Central memory CD8-positive, alpha-beta T cell (primary cell): ENCODE results near the gene ZNF768.
"Not testable (repeated sequence)": the region's sequence is repeated elsewhere in the genome, so short reads cannot be mapped to it uniquely, and the experiment has no call there.

Experiments
- ATAC-seq: fragments of 150-1000 bp; cut with Tn5 transposase; replicated peaks from 2 replicates; pipeline ENCODE4 v1.10.0; 2022; ENCODE audit warnings: mild to moderate bottlenecking, moderate FRiP score, moderate number of reproducible peaks; ENCODE audit not compliant: poor library complexity, severe bottlenecking; ENCODE audit errors: extremely low read depth
- DNase-seq, 2 donors: peaks; one replicate each; pipeline ENCODE4 v3.0.0; 2021; ENCODE audit warnings: low spot score in 2 of 2
- H3K27ac Mint-ChIP-seq: one replicate; pipeline ENCODE4 v1.8.0; 2022; ENCODE audit warnings: low read depth, mild to moderate bottlenecking, moderate library complexity, mixed read lengths
- H3K27me3 Mint-ChIP-seq: one replicate; pipeline ENCODE4 v1.8.0; 2022; ENCODE audit warnings: mixed read lengths
- H3K36me3 Mint-ChIP-seq: one replicate; pipeline ENCODE4 v1.8.0; 2022; ENCODE audit warnings: mild to moderate bottlenecking, moderate library complexity, mixed read lengths; ENCODE audit not compliant: insufficient read depth
- H3K4me1 Mint-ChIP-seq: one replicate; pipeline ENCODE4 v1.8.0; 2022; ENCODE audit warnings: mixed read lengths
- H3K4me3 Mint-ChIP-seq: one replicate; pipeline ENCODE4 v1.8.0; 2022; ENCODE audit warnings: mild to moderate bottlenecking, moderate library complexity, mixed read lengths
- H3K9me3 Mint-ChIP-seq: one replicate; pipeline ENCODE4 v1.8.0; 2022; ENCODE audit warnings: mixed read lengths

ZNF768 gene

DNA sequence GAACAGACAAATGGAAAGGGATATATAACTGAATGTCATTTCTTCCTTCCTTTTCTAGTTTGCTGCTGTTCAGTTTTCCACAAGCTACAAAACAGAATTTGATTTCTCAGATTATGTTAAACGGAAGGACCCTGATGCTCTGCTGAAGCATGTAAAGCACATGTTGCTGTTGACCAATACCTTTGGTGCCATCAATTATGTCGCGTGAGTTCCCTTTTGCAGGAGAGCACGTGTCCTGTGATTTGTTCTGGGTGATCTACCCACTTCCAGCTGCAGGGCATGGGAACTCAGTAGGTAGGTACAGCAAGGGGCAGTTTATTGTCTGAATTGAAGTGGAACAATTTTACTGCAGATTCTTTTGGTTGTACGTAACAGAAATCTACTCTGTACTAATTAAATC is 45.0 kb downstream of the ZNF768 start:
- H3K9me3 Mint-ChIP-seq = no peaks in the 10 kb centered on the region
- no peak overlapping the region for H3K27ac Mint-ChIP-seq
- ATAC-seq (no peak), DNase-seq (no peak)
- peaks cover 55% of the 10 kb centered on the region for H3K4me1 Mint-ChIP-seq
- no peaks in the 10 kb centered on the region for H3K27me3 Mint-ChIP-seq
- peaks cover 98% of the 10 kb centered on the region for H3K36me3 Mint-ChIP-seq
- no peak overlapping the region for H3K4me3 Mint-ChIP-seq

DNA sequence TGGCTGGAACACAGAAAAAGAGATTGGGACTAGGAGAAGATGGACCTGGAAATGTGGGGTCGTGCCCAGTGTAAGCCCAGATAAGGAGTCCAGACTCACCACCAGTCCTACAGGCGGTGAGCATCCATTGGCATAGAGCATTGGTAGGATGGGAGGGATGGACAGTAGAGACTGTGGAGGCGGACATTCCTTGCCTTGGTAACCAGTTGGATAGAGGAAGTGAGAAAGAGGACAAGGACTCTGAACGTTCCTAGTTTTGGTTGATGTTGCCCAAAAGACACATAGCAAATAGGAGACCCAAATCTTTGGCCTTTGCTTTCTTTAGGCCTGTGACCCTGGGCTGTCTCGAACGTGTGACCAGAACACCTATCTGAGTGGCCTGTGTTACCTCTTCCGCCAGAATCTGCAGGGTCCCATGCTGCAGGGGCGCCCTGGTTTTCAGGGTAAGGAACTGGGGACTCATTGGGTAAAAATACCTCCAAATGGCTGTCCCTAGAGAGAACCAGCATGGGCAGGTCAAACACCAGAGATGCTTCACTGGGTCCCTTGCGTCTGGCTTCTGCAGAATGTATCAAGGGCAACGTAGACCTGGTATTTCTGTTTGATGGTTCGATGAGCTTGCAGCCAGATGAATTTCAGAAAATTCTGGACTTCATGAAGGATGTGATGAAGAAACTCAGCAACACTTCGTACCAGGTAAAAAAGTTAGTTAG is 47.4 kb downstream of the ZNF768 start:
- Mint-ChIP-seq H3K4me3 (peak overlapping the region; percentile 99), H3K27me3 (no peaks in the 10 kb centered on the region), H3K4me1 (peaks cover 65% of the 10 kb centered on the region), H3K27ac (peak overlapping the region; percentile 93), H3K9me3 (no peaks in the 10 kb centered on the region), H3K36me3 (peaks cover 97% of the 10 kb centered on the region)
- ATAC-seq = no peak
- DNase-seq = no peak

DNA sequence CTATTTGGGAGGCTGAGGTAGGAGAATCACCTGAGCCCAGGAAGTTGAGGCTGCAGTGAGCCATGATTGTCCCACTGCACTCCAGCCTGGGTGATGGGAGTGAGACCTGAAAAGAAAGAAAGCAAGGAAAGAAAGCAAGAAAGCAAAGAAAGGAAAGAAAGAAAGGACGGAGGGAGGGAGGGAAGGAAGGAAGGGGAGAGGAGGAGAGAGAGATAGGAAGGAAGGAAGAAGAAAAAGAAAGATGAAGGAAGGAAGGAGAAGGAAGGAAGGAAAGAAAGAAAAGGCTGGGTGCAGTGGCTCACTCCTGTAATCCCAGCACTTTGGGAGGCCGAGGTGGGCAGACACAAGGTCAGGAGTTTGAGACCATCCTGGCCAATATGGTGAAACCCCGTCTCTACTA is 48.6 kb downstream of the ZNF768 start:
- not testable (repeated sequence) for H3K9me3 Mint-ChIP-seq, DNase-seq, H3K27me3 Mint-ChIP-seq, ATAC-seq
- H3K36me3 Mint-ChIP-seq = peaks cover 96% of the 10 kb centered on the region
- peak overlapping the region; percentile 99 for H3K4me3 Mint-ChIP-seq
- H3K4me1 Mint-ChIP-seq = peaks cover 69% of the 10 kb centered on the region
- peak overlapping the region; percentile 93 for H3K27ac Mint-ChIP-seq

DNA sequence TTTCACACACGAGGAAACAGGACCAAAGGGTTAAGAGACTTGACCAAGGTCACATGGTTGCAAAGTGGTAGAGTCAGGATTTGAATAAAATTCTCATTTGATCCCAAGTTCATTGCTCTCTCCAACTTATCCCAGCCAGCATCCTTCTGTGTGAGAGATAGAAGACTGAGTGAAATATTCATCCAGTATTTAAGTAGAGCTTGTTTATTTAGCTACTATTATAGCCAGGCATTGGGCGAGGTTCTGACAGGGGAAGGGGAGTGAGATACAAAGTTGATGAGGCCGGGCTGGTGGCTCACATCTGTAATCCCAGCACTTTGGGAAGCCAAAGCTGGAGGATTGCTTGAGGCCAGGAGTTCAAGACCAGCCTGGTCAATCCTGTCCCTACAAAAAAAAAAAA is 49.4 kb downstream of the ZNF768 start:
- H3K27me3 Mint-ChIP-seq = no peaks in the 10 kb centered on the region
- peaks cover 95% of the 10 kb centered on the region for H3K36me3 Mint-ChIP-seq
- ATAC-seq (no peak), DNase-seq (no peak)
- H3K9me3 Mint-ChIP-seq = peaks cover 5% of the 10 kb centered on the region
- H3K4me1 Mint-ChIP-seq = peaks cover 70% of the 10 kb centered on the region
- peak overlapping the region; percentile 93 for H3K27ac Mint-ChIP-seq
- H3K4me3 Mint-ChIP-seq = peak overlapping the region; percentile 99

DNA sequence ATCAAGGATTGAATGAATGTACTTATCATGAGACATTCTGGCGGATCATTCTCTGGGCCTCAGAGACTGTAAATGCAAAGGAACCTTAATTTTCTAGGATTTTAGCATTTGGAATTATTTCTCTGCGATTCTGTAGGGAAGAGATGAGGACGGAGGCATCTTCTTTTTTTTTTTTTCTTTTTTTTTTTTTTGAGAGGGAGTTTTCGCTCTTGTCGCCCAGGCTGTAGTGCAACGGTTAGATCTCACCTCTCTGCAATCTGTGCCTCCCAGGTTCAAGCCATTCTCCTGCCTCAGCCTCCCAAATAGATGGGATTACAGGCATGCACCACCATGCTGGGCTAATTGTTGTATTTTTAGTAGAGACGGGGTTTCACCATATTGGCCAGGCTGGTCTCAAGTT is 51.7 kb downstream of the ZNF768 start:
- DNase-seq (no peak), ATAC-seq (no peak)
- Mint-ChIP-seq H3K36me3 (peaks cover 77% of the 10 kb centered on the region), H3K27ac (peak overlapping the region; percentile 97), H3K9me3 (peaks cover 5% of the 10 kb centered on the region), H3K4me3 (peak overlapping the region; percentile 99), H3K27me3 (no peaks in the 10 kb centered on the region), H3K4me1 (peaks cover 73% of the 10 kb centered on the region)

DNA sequence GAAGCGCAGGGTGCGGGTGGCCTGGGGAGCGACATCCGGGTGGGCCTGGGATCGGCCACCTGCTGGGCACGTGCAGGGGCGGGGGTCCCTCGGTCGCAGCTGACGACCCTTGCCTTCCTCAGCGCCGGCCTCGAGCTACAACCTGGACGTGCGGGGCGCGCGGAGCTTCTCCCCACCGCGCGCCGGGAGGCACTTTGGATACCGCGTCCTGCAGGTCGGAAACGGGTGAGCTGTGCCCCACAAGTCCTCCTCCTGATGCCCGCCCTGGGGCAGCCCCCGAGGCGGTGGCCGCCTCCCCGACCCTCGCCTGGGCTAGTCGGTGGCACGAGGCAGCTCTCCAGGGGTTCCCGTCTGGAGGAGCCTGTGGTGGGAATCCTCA is 52.3 kb downstream of the ZNF768 start:
- H3K27ac Mint-ChIP-seq = peak overlapping the region; percentile 97
- no peak for DNase-seq
- H3K9me3 Mint-ChIP-seq = peaks cover 5% of the 10 kb centered on the region
- H3K4me1 Mint-ChIP-seq = peaks cover 77% of the 10 kb centered on the region
- peaks cover 72% of the 10 kb centered on the region for H3K36me3 Mint-ChIP-seq
- no peak for ATAC-seq
- H3K4me3 Mint-ChIP-seq = peak overlapping the region; percentile 99
- no peaks in the 10 kb centered on the region for H3K27me3 Mint-ChIP-seq
